RWPE1 (cell line): ENCODE measurements around the gene GNAS-AS1.
A peak's percentile ranks its signal among the peaks of the same experiment; 100 is the strongest.

ENCODE experiments used
- CTCF ChIA-PET: fragments of 350-600 bp; sonication (Branson Sonifier 250); formaldehyde crosslinking; extraction: SDS; loops from one replicate; lab custom pipeline; 2021; lab: Yijun Ruan, JAX
- POLR2A ChIA-PET: fragments of 400-600 bp; formaldehyde crosslinking; extraction: SDS; loops from one replicate; lab custom pipeline; 2020; ENCODE audit warnings: antibody characterized with exemption; ENCODE audit not compliant: low non-redundant PET; lab: Yijun Ruan, JAX
- DNase-seq: peaks from one replicate; pipeline ENCODE4 v3.0.0; 2012; ENCODE audit warnings: low spot score
- H3K27ac ChIP-seq: fragments of 450-650 bp; 2 replicates; pipeline ENCODE4 v1.5.1; 2017
- CTCF ChIP-seq: fragments of 450-650 bp; conservative IDR thresholded peaks from 2 replicates; pipeline ENCODE4 v1.5.1; 2017; ENCODE audit warnings: low read depth, mild to moderate bottlenecking

GNAS-AS1 gene

GRCh38 chr20:58840816-58841538, 9.7 kb downstream of the GNAS-AS1 start:
- no peak overlapping the region for H3K27ac ChIP-seq
- no peak for DNase-seq
- CTCF ChIA-PET = interaction anchor here (0.5 to 1.0 kb wide), 3 partner anchors 602 to 1246 kb away, joined by 3 to 4 read pairs (median 3); no protein-coding TSS in a partner anchor
- POLR2A ChIA-PET = no interaction called here
- TF ChIP-seq CTCF = no peak

GRCh38 chr20:58839991-58840747, 10.5 kb downstream of the GNAS-AS1 start:
- no peak for DNase-seq
- ChIA-PET CTCF (interaction anchor here (0.6 to 1.1 kb wide), 7 partner anchors 24 to 1643 kb away, joined by 3 to 4 read pairs (median 3); partner anchors contain the start of gene STX16), POLR2A (no interaction called here)
- no peak overlapping the region for H3K27ac ChIP-seq
- TF ChIP-seq CTCF = no peak

- ChIA-PET CTCF (interaction anchor here (0.6 to 1.3 kb wide), 7 partner anchors 13 to 1643 kb away, joined by 3 to 4 read pairs (median 3); partner anchors contain the start of genes GNAS and STX16), POLR2A (no interaction called here)
- no peak overlapping the region for H3K27ac ChIP-seq
- peak; percentile 50 for TF ChIP-seq CTCF
- peak; percentile 44 for DNase-seq
Measured at GRCh38 chr20:58839474-58839874, 11.2 kb downstream of the GNAS-AS1 start.

- no peak for TF ChIP-seq CTCF
- H3K27ac ChIP-seq = no peak overlapping the region
- ChIA-PET POLR2A (no interaction called here), CTCF (interaction anchor here (0.7 kb wide), 1 partner anchor 966 kb away, joined by 3 read pairs; no protein-coding TSS in a partner anchor)
- no peak for DNase-seq
Measured at GRCh38 chr20:58838174-58838573, 12.5 kb downstream of the GNAS-AS1 start.

- CTCF ChIA-PET = interaction anchor here (0.7 kb wide), 2 partner anchors 600 to 966 kb away, joined by 3 read pairs; no protein-coding TSS in a partner anchor
- DNase-seq = no peak
- H3K27ac ChIP-seq = no peak overlapping the region
- TF ChIP-seq CTCF = no peak
- POLR2A ChIA-PET = no interaction called here
Measured at GRCh38 chr20:58837717-58838116, 13.0 kb downstream of the GNAS-AS1 start.

GRCh38 chr20:58836616-58837204, 14.0 kb downstream of the GNAS-AS1 start:
- ChIA-PET CTCF (interaction anchor here (0.5 kb wide), 1 partner anchor 898 kb away, joined by 3 read pairs; no protein-coding TSS in a partner anchor), POLR2A (no interaction called here)
- no peak overlapping the region for H3K27ac ChIP-seq
- DNase-seq = no peak
- TF ChIP-seq CTCF = no peak
